A549 (cell line): Measurements from ENCODE around the gene OPRL1. TPM values are rescaled to one million over a fixed set of nuclear protein-coding genes. Genes with fewer than 3 reads are reported as not detected.

Source experiments
- ATAC-seq, 2 experiments: fragments of 200-7000 bp in 1 of 2; fragments of >200 bp in 1 of 2; cut with Nextera tagmentation in 1 of 2; cut with Tn5 transposase in 1 of 2; 3 replicates each; pipeline versions ENCODE4 v1.8.0 to v1.9.1; 2018 to 2020; ENCODE audit warnings: mild to moderate bottlenecking in 1 of 2, moderate library complexity in 1 of 2
- CTCF ChIA-PET: fragments of 300-600 bp; sonication (Branson Sonifier 250); formaldehyde crosslinking; extraction: SDS; loops from one replicate; lab custom pipeline; 2021; ENCODE audit warnings: antibody characterized with exemption, inconsistent platforms; lab: Yijun Ruan, JAX
- POLR2A ChIA-PET: fragments of 350-600 bp; formaldehyde crosslinking; extraction: SDS; loops from one replicate; lab custom pipeline; 2021; ENCODE audit warnings: antibody characterized with exemption, inconsistent platforms; lab: Yijun Ruan, JAX
- DNase-seq, 2 experiments: peaks; one replicate each; pipeline versions ENCODE4 v3.0.0 to v3.0.0-alpha.2; 2011 to 2016; ENCODE audit warnings: low read depth in 1 of 2, low spot score in 1 of 2
- FAIRE-seq: peaks from 2 replicates; lab custom pipeline; 2011; peaks lifted over from hg19 to GRCh38; lab: Jason Lieb, UNC
- H3K27ac ChIP-seq, 2 experiments: fragments of >200 bp; sonication (Bioruptor Twin); formaldehyde crosslinking; 3 replicates each; pipeline ENCODE4 v1.5.1; 2016 to 2017
- H3K4me1 ChIP-seq: fragments of >200 bp; sonication (Bioruptor Twin); formaldehyde crosslinking; 3 replicates; pipeline ENCODE4 v1.6.1; 2016
- H3K4me2 ChIP-seq: fragments of >200 bp; sonication (Bioruptor Twin); formaldehyde crosslinking; 3 replicates; pipeline ENCODE4 v1.6.1; 2016
- H3K4me3 ChIP-seq: fragments of >200 bp; sonication (Bioruptor Twin); formaldehyde crosslinking; 3 replicates; pipeline ENCODE4 v1.5.1; 2016
- H3K9me3 ChIP-seq: fragments of >200 bp; sonication (Bioruptor Twin); formaldehyde crosslinking; 3 replicates; pipeline ENCODE4 v1.6.1; 2016
- CBX8 ChIP-seq: fragments of 200-600 bp; sonication (generic); IDR thresholded peaks from 2 replicates; pipeline ENCODE4 v1.6.1; 2016
- EHF ChIP-seq: fragments of 250-450 bp; sonication (Bioruptor Pico); IDR thresholded peaks from 2 replicates; pipeline ENCODE4 v1.5.0; 2020; ENCODE audit warnings: mild to moderate bottlenecking
- FOSB ChIP-seq: fragments of 250-450 bp; sonication (Bioruptor Pico); IDR thresholded peaks from 2 replicates; pipeline ENCODE4 v1.5.0; 2020; ENCODE audit warnings: mild to moderate bottlenecking, moderate library complexity
- FOSL2 ChIP-seq, 2 experiments: fragments of 450-650 bp in 1 of 2; fragments of >200 bp in 1 of 2; sonication (Bioruptor Twin) in 1 of 2; formaldehyde crosslinking; IDR thresholded peaks; 2 replicates each; pipeline versions ENCODE4 v1.5.0 to v1.6.1; 2016 to 2020; ENCODE audit warnings: mild to moderate bottlenecking in 1 of 2, moderate library complexity in 1 of 2
- GATA3 ChIP-seq: IDR thresholded peaks from 2 replicates; pipeline ENCODE4 v1.6.1; 2012; ENCODE audit warnings: borderline replicate concordance
- HDAC2 ChIP-seq: fragments of 200-600 bp; sonication (generic); IDR thresholded peaks from 2 replicates; pipeline ENCODE4 v1.6.1; 2016
- HOXA7 ChIP-seq: fragments of 250-450 bp; sonication (Bioruptor Pico); IDR thresholded peaks from 2 replicates; pipeline ENCODE4 v1.5.0; 2020; ENCODE audit warnings: mild to moderate bottlenecking, moderate library complexity
- HOXB5 ChIP-seq: fragments of 250-450 bp; sonication (Bioruptor Pico); IDR thresholded peaks from 2 replicates; pipeline ENCODE4 v1.5.0; 2020; ENCODE audit warnings: mild to moderate bottlenecking, moderate library complexity
- JUNB ChIP-seq: fragments of >200 bp; sonication (Bioruptor Twin); formaldehyde crosslinking; IDR thresholded peaks from 2 replicates; pipeline ENCODE4 v1.6.1; 2016
- KDM5A ChIP-seq: fragments of 200-600 bp; sonication (generic); IDR thresholded peaks from 2 replicates; pipeline ENCODE4 v1.6.1; 2016; ENCODE audit warnings: antibody characterized with exemption, mild to moderate bottlenecking
- MAFK ChIP-seq: fragments of 450-650 bp; IDR thresholded peaks from 2 replicates; pipeline ENCODE4 v1.6.1; 2014; ENCODE audit not compliant: partially characterized antibody
- MAZ ChIP-seq: fragments of 150-350 bp; IDR thresholded peaks from 2 replicates; pipeline ENCODE4 v1.6.1; 2014; ENCODE audit warnings: antibody characterized with exemption, low read depth, low read length, borderline replicate concordance
- MYC ChIP-seq: IDR thresholded peaks from 2 replicates; pipeline ENCODE4 v1.6.1; 2012; ENCODE audit warnings: mild to moderate bottlenecking, inconsistent platforms, low read length, improper control_type of control experiment, borderline replicate concordance
- NFE2L2 ChIP-seq: fragments of 150-350 bp; conservative IDR thresholded peaks from 2 replicates; pipeline ENCODE4 v1.6.1; 2014; ENCODE audit warnings: low read length
- NR3C1 ChIP-seq: fragments of >200 bp; sonication (Bioruptor Twin); formaldehyde crosslinking; IDR thresholded peaks from 3 replicates; pipeline ENCODE4 v1.6.1; 2017
- RCOR1 ChIP-seq: fragments of 150-350 bp; IDR thresholded peaks from 2 replicates; pipeline ENCODE4 v1.6.1; 2014; ENCODE audit warnings: antibody characterized with exemption, low read length, low read depth
- RNF2 ChIP-seq: fragments of 200-600 bp; sonication (generic); IDR thresholded peaks from 2 replicates; pipeline ENCODE4 v1.6.1; 2016; ENCODE audit warnings: low read depth, mild to moderate bottlenecking, antibody characterized with exemption, moderate library complexity, borderline replicate concordance
- SREBF2 ChIP-seq: fragments of 450-650 bp; IDR thresholded peaks from 2 replicates; pipeline ENCODE4 v1.6.1; 2014; ENCODE audit warnings: mild to moderate bottlenecking, moderate library complexity
- TFCP2L1 ChIP-seq: fragments of 250-450 bp; sonication (Bioruptor Pico); IDR thresholded peaks from 2 replicates; pipeline ENCODE4 v1.5.0; 2021; ENCODE audit warnings: mild to moderate bottlenecking
- ZFP36 ChIP-seq: fragments of 450-650 bp; IDR thresholded peaks from 2 replicates; pipeline ENCODE4 v1.6.1; 2014; ENCODE audit warnings: borderline replicate concordance; ENCODE audit not compliant: partially characterized antibody
- WGBS: methylation state at CpG from one replicate; pipeline ENCODE4 v1.1.6; 2017; ENCODE audit errors: missing lambda C conversion rate; 5-methylcytosine and 5-hydroxymethylcytosine counted together
- polyA plus RNA-seq, 4 experiments: library from polyadenylated mRNA; depleted of rRNA in 3 of 4; stranded (reverse); fragments of >200 nt; fragmentation: RNase III in 1 of 4; extraction: RNeasy Plus Mini Kit Qiagen cat#74134 plus additional on column Dnase treatment in 1 of 4; gene quantifications; 2 replicates in 3 of 4; 3 replicates in 1 of 4; pipeline ENCODE4 v1.2.3, GENCODE V29; 2011 to 2017
- TF ChIP-seq, protein P1 (sequence below): IDR thresholded peaks from 2 replicates; pipeline ENCODE4 v1.6.1; 2012
- TF ChIP-seq, protein P2 (sequence below): fragments of 450-650 bp; IDR thresholded peaks from 2 replicates; pipeline ENCODE4 v1.6.1; 2014; ENCODE audit warnings: antibody characterized with exemption
- TF ChIP-seq, protein P3 (sequence below): fragments of 250-450 bp; sonication (Bioruptor Pico); IDR thresholded peaks from 2 replicates; pipeline ENCODE4 v1.5.0; 2021; ENCODE audit warnings: mild to moderate bottlenecking, moderate library complexity, borderline replicate concordance
- TF ChIP-seq, protein P4 (sequence below): fragments of >200 bp; sonication (Bioruptor Twin); formaldehyde crosslinking; IDR thresholded peaks from 2 replicates; pipeline ENCODE4 v1.6.1; 2016
- TF ChIP-seq, protein P5 (sequence below): fragments of 250-450 bp; sonication (Bioruptor Pico); IDR thresholded peaks from 2 replicates; pipeline ENCODE4 v1.5.0; 2020; ENCODE audit warnings: low read depth, mild to moderate bottlenecking, moderate library complexity

The OPRL1 gene
- polyA plus RNA-seq, 2 of the 4 experiments (the other 2 are of a cell fraction), result 0.54 to 1.2 TPM

DNA sequence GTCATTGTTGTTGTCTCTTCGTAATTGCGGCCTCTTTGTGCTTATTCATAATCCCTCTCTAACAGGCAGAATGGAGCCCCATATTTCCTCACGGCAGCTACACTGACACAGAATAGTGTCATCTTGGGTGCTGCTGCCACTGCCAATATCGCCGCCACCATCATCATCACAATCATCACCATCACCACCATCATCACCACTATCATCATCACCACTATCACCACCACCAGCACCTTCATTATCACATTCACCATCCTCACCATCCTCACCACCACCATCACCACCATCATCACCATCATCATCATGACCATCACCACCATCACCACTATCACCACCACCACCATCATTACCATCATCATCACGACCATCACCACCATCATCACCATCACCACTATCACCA lies 16.7 kb downstream of the OPRL1 start:
- CTCF ChIA-PET, result interaction anchor here (1.0 to 1.6 kb wide), 2 partner anchors 12 to 20 kb away, joined by 4 to 5 read pairs; partner anchors contain the start of gene LKAAEAR1
- 85% methylated on average over 6 of the region's 6 CpGs for WGBS
- no peaks in the 10 kb centered on the region for H3K9me3 ChIP-seq
- TF ChIP-seq, protein P1, sequence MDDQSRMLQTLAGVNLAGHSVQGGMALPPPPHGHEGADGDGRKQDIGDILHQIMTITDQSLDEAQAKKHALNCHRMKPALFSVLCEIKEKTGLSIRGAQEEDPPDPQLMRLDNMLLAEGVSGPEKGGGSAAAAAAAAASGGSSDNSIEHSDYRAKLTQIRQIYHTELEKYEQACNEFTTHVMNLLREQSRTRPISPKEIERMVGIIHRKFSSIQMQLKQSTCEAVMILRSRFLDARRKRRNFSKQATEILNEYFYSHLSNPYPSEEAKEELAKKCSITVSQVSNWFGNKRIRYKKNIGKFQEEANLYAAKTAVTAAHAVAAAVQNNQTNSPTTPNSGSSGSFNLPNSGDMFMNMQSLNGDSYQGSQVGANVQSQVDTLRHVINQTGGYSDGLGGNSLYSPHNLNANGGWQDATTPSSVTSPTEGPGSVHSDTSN, result no peak
- no peak for TF ChIP-seq JUNB
- TF ChIP-seq SREBF2, result no peak
- no peak for TF ChIP-seq MYC
- no peak for TF ChIP-seq GATA3
- TF ChIP-seq, protein P2, sequence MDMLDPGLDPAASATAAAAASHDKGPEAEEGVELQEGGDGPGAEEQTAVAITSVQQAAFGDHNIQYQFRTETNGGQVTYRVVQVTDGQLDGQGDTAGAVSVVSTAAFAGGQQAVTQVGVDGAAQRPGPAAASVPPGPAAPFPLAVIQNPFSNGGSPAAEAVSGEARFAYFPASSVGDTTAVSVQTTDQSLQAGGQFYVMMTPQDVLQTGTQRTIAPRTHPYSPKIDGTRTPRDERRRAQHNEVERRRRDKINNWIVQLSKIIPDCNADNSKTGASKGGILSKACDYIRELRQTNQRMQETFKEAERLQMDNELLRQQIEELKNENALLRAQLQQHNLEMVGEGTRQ, result no peak
- no peak for TF ChIP-seq ZFP36
- TF ChIP-seq, all 56 proteins: peak for 0
- POLR2A ChIA-PET, result no interaction called here
- Histone ChIP-seq H3K4me1 (no peaks in the 10 kb centered on the region), H3K4me3 (no peak overlapping the region), H3K4me2 (no peak overlapping the region), H3K27ac (no peak overlapping the region)
- FAIRE-seq, result no peak
- DNase-seq, result no peak
- no peak for ATAC-seq

DNA sequence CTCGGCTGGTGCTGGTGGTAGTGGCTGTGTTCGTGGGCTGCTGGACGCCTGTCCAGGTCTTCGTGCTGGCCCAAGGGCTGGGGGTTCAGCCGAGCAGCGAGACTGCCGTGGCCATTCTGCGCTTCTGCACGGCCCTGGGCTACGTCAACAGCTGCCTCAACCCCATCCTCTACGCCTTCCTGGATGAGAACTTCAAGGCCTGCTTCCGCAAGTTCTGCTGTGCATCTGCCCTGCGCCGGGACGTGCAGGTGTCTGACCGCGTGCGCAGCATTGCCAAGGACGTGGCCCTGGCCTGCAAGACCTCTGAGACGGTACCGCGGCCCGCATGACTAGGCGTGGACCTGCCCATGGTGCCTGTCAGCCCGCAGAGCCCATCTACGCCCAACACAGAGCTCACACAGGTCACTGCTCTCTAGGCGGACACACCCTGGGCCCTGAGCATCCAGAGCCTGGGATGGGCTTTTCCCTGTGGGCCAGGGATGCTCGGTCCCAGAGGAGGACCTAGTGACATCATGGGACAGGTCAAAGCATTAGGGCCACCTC lies 18.7 kb downstream of the OPRL1 start:
- CTCF ChIA-PET, result interaction anchor here (1.2 to 6.1 kb wide), 5 partner anchors 14 to 118 kb away, joined by 3 to 58 read pairs (median 10); partner anchors contain the start of gene LKAAEAR1
- TF ChIP-seq, protein P3, sequence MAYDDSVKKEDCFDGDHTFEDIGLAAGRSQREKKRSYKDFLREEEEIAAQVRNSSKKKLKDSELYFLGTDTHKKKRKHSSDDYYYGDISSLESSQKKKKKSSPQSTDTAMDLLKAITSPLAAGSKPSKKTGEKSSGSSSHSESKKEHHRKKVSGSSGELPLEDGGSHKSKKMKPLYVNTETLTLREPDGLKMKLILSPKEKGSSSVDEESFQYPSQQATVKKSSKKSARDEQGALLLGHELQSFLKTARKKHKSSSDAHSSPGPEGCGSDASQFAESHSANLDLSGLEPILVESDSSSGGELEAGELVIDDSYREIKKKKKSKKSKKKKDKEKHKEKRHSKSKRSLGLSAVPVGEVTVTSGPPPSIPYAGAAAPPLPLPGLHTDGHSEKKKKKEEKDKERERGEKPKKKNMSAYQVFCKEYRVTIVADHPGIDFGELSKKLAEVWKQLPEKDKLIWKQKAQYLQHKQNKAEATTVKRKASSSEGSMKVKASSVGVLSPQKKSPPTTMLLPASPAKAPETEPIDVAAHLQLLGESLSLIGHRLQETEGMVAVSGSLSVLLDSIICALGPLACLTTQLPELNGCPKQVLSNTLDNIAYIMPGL (CRISPR knock-in tag), result no peak
- TF ChIP-seq TFCP2L1 (CRISPR knock-in tag) (no peak), HDAC2 (no peak), GATA3 (no peak), ZFP36 (no peak), FOSL2 (IDR thresholded peaks at IDR 0.05) (no peak), FOSL2 (CRISPR knock-in tag; IDR thresholded peaks at IDR 0.05) (no peak), RNF2 (no peak), MYC (no peak), NFE2L2 (no peak), RCOR1 (no peak), HOXA7 (CRISPR knock-in tag) (no peak), HOXB5 (CRISPR knock-in tag) (no peak)
- TF ChIP-seq, protein P4, sequence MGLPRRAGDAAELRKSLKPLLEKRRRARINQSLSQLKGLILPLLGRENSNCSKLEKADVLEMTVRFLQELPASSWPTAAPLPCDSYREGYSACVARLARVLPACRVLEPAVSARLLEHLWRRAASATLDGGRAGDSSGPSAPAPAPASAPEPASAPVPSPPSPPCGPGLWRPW, result no peak
- Histone ChIP-seq H3K27ac (no peak overlapping the region), H3K9me3 (no peaks in the 10 kb centered on the region), H3K4me1 (0 out of 3 replicates have a peak, but pooled peaks cover 6% of the 10 kb centered on the region), H3K4me2 (no peak overlapping the region), H3K4me3 (no peak overlapping the region)
- DNase-seq (no peak), ATAC-seq (no peak), FAIRE-seq (no peak)
- WGBS, result 82% methylated on average over 14 of the region's 28 CpGs
- POLR2A ChIA-PET, result no interaction called here

DNA sequence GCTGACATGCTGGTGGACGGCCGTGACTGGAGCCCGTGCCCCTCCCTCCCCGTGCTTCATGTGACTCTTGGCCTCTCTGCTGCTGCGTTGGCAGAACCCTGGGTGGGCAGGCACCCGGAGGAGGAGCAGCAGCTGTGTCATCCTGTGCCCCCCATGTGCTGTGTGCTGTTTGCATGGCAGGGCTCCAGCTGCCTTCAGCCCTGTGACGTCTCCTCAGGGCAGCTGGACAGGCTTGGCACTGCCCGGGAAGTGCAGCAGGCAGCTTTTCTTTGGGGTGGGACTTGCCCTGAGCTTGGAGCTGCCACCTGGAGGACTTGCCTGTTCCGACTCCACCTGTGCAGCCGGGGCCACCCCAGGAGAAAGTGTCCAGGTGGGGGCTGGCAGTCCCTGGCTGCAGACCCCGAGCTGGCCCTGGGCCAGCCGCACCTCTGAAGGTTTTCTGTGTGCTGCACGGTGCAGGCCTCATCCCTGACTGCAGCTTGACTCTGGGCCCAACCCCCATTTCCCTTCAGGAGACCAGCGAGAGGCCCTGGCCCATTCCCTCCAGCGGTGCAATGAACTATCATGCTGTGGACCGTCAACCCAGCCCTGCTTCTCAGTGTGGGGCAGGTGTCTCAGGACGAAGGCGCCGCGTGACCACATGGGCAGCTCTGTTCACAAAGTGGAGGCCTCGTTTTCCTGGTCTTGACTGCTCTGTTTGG lies 19.4 kb downstream of the OPRL1 start:
- WGBS, result 61% methylated on average over 10 of the region's 21 CpGs
- FAIRE-seq, result no peak
- H3K4me1 ChIP-seq, result 0 out of 3 replicates have a peak, but pooled peaks cover 6% of the 10 kb centered on the region
- no peak for ATAC-seq
- no peak overlapping the region for H3K4me2 ChIP-seq
- ChIA-PET CTCF (interaction anchor here (1.2 to 6.1 kb wide), 5 partner anchors 14 to 119 kb away, joined by 3 to 58 read pairs (median 10); partner anchors contain the start of gene LKAAEAR1), POLR2A (no interaction called here)
- no peak overlapping the region for H3K4me3 ChIP-seq
- no peak for DNase-seq
- H3K9me3 ChIP-seq, result no peaks in the 10 kb centered on the region
- no peak overlapping the region for H3K27ac ChIP-seq
- TF ChIP-seq JUNB (no peak), RCOR1 (no peak), KDM5A (no peak), FOSL2 (IDR thresholded peaks at IDR 0.05) (no peak), FOSL2 (CRISPR knock-in tag; IDR thresholded peaks at IDR 0.05) (no peak), HDAC2 (no peak), CBX8 (no peak), MAZ (no peak), TFCP2L1 (CRISPR knock-in tag) (no peak), MAFK (no peak), EHF (CRISPR knock-in tag) (no peak), NR3C1 (no peak), HOXA7 (CRISPR knock-in tag) (no peak), SREBF2 (no peak), FOSB (CRISPR knock-in tag) (no peak)
- TF ChIP-seq, protein P3 (CRISPR knock-in tag), result no peak
- TF ChIP-seq, protein P5, sequence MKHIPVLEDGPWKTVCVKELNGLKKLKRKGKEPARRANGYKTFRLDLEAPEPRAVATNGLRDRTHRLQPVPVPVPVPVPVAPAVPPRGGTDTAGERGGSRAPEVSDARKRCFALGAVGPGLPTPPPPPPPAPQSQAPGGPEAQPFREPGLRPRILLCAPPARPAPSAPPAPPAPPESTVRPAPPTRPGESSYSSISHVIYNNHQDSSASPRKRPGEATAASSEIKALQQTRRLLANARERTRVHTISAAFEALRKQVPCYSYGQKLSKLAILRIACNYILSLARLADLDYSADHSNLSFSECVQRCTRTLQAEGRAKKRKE (CRISPR knock-in tag), result no peak
